Hematopoietic multipotent progenitor cell treated with erythropoietin and hydrocortisone succinate and interleukin-3 and kit ligand, for 8 days (in vitro differentiated cells): ENCODE data around the gene CCDC200.
"Not testable (repeated sequence)": the region's sequence is repeated elsewhere in the genome, so short reads cannot be mapped to it uniquely, and the experiment has no call there.

Experiments used
- DNase-seq: peaks from one replicate; pipeline ENCODE4 v3.0.0-alpha.2; 2015

CCDC200 gene

GRCh38 chr17:43228020-43228782, at the start of gene CCDC200:
Gene CCDC200 (minus strand): TSS chr17:43228623. CDS start chr17:43228554, 69 bp downstream.
- DNase-seq, result not testable (repeated sequence)

GRCh38 chr17:43272914-43273313, 44.5 kb upstream of the CCDC200 start:
- DNase-seq, result not testable (repeated sequence)

GRCh38 chr17:43272483-43272882, 44.1 kb upstream of the CCDC200 start:
- DNase-seq, result not testable (repeated sequence)

GRCh38 chr17:43270552-43271504, 42.4 kb upstream of the CCDC200 start:
- not testable (repeated sequence) for DNase-seq

GRCh38 chr17:43246456-43246855, 18.0 kb upstream of the CCDC200 start:
- not testable (repeated sequence) for DNase-seq

- not testable (repeated sequence) for DNase-seq
Observed at GRCh38 chr17:43240596-43241352, 12.4 kb upstream of the CCDC200 start.

GRCh38 chr17:43239597-43239996, 11.2 kb upstream of the CCDC200 start:
- DNase-seq, result not testable (repeated sequence)

GRCh38 chr17:43233877-43234276, 5.5 kb upstream of the CCDC200 start, which contains the start of gene RNU2-1:
Gene RNU2-1 (minus strand): TSS chr17:43233977.
- DNase-seq, result not testable (repeated sequence)

- not testable (repeated sequence) for DNase-seq
Observed at GRCh38 chr17:43233263-43233662, 4.8 kb upstream of the CCDC200 start.

- peak; percentile 17 for DNase-seq
Observed at GRCh38 chr17:43232021-43232699, 3.7 kb upstream of the CCDC200 start.

- not testable (repeated sequence) for DNase-seq
Observed at GRCh38 chr17:43231205-43232020, 3.0 kb upstream of the CCDC200 start.

GRCh38 chr17:43226393-43226792, 2.0 kb downstream of the CCDC200 start:
- no peak for DNase-seq

GRCh38 chr17:43224146-43224705, 4.2 kb downstream of the CCDC200 start:
- DNase-seq, result no peak

- no peak for DNase-seq
Observed at GRCh38 chr17:43220511-43221125, 7.8 kb downstream of the CCDC200 start.

- no peak for DNase-seq
Observed at GRCh38 chr17:43219746-43220380, 8.6 kb downstream of the CCDC200 start.

- DNase-seq, result no peak
Observed at GRCh38 chr17:43219001-43219400, 9.4 kb downstream of the CCDC200 start.

GRCh38 chr17:43217614-43218087, 10.8 kb downstream of the CCDC200 start:
- DNase-seq, result no peak

GRCh38 chr17:43216762-43217613, 11.4 kb downstream of the CCDC200 start:
- DNase-seq, result no peak

GRCh38 chr17:43216369-43216761, 12.1 kb downstream of the CCDC200 start:
- no peak for DNase-seq
